Panc1 (cell line): ENCODE results near the gene FOXP2.

Experiments
- CTCF ChIP-seq: fragments of 450-650 bp; IDR thresholded peaks from 2 replicates; pipeline ENCODE4 v1.5.1; 2017; ENCODE audit warnings: mild to moderate bottlenecking
- POLR2AphosphoS5 ChIP-seq: IDR thresholded peaks from 2 replicates; pipeline ENCODE4 v1.6.1; 2012; ENCODE audit warnings: mild to moderate bottlenecking, low read depth, low read length, moderate library complexity
- TCF7L2 ChIP-seq: IDR thresholded peaks from 2 replicates; pipeline ENCODE4 v1.6.1; 2011; ENCODE audit warnings: mild to moderate bottlenecking, low read depth, low read length, inconsistent platforms
- TF ChIP-seq, protein P1 (sequence below), 2 experiments: IDR thresholded peaks; 2 replicates each; pipeline ENCODE4 v1.6.1; 2011 to 2012; ENCODE audit warnings: low read depth in 2 of 2, control low read depth in 1 of 2, low read length in 1 of 2, mild to moderate bottlenecking in 1 of 2, moderate library complexity in 1 of 2; ENCODE audit not compliant: insufficient read depth in 1 of 2

- TF ChIP-seq CTCF (no peak), POLR2AphosphoS5 (no peak), TCF7L2 (no peak)
- TF ChIP-seq, protein P1, sequence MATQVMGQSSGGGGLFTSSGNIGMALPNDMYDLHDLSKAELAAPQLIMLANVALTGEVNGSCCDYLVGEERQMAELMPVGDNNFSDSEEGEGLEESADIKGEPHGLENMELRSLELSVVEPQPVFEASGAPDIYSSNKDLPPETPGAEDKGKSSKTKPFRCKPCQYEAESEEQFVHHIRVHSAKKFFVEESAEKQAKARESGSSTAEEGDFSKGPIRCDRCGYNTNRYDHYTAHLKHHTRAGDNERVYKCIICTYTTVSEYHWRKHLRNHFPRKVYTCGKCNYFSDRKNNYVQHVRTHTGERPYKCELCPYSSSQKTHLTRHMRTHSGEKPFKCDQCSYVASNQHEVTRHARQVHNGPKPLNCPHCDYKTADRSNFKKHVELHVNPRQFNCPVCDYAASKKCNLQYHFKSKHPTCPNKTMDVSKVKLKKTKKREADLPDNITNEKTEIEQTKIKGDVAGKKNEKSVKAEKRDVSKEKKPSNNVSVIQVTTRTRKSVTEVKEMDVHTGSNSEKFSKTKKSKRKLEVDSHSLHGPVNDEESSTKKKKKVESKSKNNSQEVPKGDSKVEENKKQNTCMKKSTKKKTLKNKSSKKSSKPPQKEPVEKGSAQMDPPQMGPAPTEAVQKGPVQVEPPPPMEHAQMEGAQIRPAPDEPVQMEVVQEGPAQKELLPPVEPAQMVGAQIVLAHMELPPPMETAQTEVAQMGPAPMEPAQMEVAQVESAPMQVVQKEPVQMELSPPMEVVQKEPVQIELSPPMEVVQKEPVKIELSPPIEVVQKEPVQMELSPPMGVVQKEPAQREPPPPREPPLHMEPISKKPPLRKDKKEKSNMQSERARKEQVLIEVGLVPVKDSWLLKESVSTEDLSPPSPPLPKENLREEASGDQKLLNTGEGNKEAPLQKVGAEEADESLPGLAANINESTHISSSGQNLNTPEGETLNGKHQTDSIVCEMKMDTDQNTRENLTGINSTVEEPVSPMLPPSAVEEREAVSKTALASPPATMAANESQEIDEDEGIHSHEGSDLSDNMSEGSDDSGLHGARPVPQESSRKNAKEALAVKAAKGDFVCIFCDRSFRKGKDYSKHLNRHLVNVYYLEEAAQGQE (IDR thresholded peaks at IDR 0.05; ENCODE audit: insufficient read depth in 1 of 2, low read depth in 2 of 2, low read length in 1 of 2) = no peak
Measured at GRCh38 chr7:114431189-114431588, 16.6 kb downstream of the FOXP2 start.
